ENCODE measurements around the gene SRSF5.
A peak's percentile ranks its signal among the peaks of the same experiment; 100 is the strongest.
"Not testable (repeated sequence)": the region's sequence is repeated elsewhere in the genome, so short reads cannot be mapped to it uniquely, and the experiment has no call there.

The SRSF5 gene

DNA sequence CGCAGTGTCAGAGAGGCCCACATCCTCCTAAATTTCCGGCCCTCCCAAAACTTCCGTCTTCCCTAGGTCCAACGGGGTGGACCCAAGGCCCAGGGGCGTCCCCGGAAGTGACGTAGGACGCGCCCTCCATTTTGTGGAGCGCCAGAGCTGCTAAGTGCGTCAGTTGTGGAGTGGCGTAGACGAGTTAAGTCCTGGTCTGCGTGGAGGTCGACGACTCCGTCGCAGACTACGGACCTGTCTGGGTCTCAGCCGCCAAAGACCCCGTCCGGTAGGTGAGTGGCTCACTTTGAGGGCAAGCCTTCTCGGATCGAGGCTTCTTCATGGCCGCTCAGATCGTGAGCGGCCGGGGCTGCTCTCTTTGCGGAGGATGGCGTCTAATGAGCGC lies at the start of gene SRSF5:
SRSF5 (plus strand) TSS at position 159 of the 385 bp plus-strand sequence. CDS start 1,015 bp downstream, outside the sequence.
- FAIRE-seq (peak; percentile 98), DNase-seq (ENCODE audit: insufficient read length, low spot score) (peak; percentile 70)

DNA sequence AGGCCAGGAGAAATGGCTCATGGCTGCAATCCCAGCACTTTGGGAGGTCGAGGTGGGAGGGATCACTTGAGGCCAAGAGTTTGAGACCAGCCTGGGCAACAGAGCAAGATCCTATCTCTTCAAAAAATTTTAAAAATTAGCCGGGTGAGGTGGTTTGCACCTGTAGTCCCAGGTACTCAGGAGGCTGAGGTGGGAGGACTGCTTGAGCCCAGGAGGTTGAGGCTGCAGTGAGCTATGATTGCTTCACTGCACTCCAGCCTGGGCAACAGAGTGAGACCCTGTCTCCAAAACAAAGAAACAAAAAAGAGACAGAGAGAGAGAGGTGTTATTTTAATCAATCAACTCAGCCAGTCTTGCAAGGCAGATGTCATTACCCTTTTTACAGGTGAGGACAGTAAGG lies 48.3 kb upstream of the SRSF5 start:
- not testable (repeated sequence) for FAIRE-seq; DNase-seq (ENCODE audit: insufficient read length, low spot score)

DNA sequence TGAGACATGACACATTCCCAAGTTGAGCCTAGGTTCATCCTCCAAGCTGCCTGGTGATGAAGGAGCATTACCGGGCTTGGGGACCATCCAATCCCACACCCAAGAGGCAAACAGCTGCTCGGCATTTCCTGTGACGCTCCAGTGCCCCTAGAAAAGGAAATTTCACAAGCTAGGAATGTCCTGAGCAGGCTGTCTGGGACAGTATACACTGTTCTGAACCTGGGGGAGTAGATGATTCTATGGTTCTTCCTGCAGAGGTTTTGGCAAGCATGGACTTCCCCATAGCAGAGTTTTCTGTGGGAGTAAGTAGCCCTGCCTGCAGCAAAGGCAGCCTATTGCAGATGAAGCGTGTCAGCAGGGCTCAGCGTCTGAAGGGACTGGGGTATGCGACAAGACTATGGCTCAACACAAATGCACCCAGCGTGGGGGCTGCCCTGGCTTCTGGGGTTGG lies 47.4 kb upstream of the SRSF5 start:
- FAIRE-seq: no peak

DNA sequence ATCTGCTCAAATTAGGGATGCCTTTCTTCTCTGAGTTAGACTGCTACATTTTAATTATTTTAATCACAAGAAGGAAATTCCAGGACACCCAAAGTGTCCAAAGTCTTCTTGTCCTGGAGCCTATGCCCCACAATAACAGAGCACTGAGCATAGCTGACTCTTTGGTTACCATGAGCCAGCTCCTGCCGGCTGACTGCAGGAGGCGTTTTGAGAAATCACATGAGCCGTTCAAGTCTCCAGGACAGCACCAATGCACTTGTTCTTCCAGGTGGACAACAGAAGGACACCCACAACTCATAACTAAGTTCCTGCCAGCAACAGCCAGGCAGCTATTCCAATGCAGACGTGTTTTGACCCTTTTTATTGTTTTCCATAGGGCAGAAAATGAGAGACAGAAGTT lies 46.0 kb upstream of the SRSF5 start:
- DNase-seq (ENCODE audit: insufficient read length, low spot score): no peak
- no peak for FAIRE-seq

More for the DNA sequence above, 47.4 kb upstream of the SRSF5 start:
- no peak for DNase-seq (ENCODE audit: insufficient read length, low spot score)

DNA sequence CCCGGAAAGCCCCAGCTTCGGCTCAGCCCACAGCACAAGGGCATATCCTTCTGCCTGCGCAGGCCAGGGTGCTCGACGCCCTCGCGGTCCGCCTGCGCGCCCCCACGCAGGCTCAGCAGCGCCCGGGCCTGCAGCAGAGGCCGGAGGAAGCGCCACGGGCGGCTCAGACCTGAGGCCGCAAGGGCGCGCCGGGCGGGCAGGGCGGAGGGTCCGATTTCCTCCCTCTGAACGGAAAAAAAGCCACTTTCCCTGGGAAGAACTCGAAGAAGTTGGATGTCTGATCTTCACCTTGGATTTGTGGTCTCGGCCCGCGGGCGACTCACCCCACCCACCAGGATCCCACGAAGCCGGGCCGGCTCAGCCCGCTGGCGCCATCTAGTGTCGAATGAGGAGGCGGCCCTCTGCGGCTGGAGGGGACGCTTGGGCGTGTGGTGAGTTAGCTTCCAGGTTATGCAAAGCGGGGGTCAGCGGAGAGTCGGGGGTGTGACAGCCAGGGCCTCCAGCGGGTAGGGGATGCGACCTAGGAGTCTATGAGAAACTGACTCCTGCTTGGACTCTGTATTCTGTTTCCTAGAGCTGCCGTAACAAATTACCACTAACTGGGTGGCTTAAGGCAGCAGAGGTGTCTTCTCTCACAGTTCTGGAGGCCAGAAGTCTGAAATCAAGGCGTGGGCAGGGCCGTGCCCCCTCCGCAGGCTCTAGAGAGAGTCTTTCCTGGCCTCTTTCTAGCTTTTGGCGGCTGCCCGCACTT lies 40.0 kb upstream of the SRSF5 start:
- DNase-seq (ENCODE audit: insufficient read length, low spot score) (peak; percentile 76), FAIRE-seq (peak; percentile 88)

DNA sequence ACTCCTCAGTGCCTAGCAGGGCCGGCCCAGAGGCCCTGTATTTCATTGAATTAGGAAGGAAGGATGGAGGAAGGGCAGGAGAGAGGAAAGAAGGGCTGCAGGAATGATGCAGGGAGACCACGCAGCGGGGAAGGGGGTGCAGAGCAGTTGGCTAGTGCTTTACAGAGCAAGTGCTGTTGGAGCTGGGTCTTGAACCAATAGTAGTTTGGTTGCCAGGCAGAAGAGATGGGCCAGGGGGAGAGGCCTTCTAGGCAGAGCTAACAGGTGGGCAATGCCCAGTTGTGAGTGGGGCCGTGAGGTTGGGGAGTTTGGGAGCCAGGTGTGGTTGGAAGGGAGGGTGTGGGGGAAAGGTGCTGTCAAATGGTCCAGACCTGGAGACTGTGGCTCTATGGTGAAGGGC lies 39.1 kb upstream of the SRSF5 start:
- no peak for DNase-seq (ENCODE audit: insufficient read length, low spot score)
- FAIRE-seq: no peak

DNA sequence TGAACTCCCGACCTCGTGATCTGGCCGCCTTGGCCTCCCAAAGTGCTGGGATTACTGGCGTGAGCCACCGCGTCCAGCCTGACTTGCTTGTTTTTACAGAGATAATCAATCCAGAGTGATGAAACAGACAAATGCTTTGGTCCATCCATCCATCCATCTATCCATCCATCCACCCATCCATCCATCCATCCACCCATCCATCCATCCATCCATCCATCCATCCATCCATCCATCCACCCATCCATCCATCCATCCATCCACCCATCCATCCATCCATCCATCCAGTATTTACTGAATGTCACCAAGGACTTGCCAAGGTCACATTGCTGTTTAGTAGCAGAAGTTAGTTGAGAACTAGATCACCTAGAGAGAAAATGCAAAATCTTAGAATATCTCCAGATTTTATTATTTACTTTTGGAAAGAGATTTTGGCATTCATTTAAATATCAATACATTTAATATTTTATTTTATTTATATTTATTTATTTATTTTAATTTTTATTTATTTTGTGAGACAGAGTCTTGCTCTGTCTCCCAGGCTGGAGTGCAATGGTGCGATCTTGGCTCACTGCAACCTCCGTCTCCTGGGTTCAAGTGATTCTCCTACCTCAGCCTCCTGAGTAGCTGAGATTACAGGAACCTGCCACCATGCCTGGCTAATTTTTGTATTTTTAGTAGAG lies 34.9 kb upstream of the SRSF5 start:
- DNase-seq (ENCODE audit: insufficient read length, low spot score); FAIRE-seq: not testable (repeated sequence)

DNA sequence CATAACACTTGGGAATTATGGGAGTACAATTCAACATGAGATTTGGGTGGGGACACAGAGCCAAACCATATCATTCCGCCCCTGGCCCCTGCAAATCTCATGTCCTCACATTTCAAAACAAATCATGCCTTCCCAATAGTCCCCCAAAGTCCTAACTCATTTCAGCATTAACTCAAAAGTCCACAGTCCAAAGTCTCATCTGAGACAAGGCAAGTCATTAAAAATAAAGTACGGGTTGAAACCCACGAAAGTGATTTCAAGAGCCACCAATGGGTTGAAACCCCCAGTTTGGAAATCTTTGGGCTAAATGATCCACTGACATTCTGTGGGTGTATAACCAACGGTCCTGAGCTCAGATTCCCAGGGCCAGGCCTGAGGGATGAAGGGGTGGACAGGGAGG lies 30.5 kb upstream of the SRSF5 start:
- DNase-seq (ENCODE audit: insufficient read length, low spot score); FAIRE-seq: not testable (repeated sequence)

DNA sequence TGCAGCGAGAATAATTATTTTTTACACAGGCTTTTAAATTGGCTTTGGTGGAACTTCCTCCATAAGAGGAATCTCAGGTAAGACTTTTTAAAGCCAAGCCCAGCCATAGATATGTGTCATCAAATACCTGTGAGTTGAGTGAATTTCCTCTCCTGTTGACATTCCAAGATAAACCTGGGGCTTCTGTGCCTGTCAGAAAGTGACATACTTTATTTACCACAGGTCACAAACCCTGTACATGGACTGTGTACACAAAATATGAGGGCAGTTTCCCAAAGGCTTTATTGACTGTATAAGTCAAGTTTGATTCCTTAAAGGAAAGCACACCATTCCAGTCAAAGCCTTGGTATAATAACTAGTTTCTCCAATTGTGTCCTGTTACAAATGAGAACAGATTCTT lies 25.9 kb upstream of the SRSF5 start:
- FAIRE-seq: no peak
- DNase-seq (ENCODE audit: insufficient read length, low spot score): no peak

DNA sequence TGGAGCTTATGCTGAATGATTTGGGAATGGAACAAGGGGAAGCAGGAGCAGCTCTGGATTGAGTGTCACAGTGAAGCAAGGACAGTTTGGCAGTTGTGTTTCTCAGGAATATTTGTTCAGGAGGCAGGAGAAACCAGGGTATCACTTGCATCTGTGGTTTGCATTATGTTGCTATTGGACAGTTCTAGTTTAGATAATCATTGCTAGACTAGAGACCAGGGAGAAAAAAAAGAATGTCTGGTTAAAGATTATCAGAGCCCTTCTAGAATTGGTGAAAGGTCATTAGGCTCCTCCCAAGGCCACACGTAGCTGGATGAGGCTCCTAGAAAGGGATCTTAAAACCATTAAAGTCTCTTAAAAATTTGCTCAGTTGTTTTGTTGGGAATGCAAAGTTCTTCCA lies 17.0 kb upstream of the SRSF5 start:
- FAIRE-seq (peak; percentile 82), DNase-seq (ENCODE audit: insufficient read length, low spot score) (no peak)

DNA sequence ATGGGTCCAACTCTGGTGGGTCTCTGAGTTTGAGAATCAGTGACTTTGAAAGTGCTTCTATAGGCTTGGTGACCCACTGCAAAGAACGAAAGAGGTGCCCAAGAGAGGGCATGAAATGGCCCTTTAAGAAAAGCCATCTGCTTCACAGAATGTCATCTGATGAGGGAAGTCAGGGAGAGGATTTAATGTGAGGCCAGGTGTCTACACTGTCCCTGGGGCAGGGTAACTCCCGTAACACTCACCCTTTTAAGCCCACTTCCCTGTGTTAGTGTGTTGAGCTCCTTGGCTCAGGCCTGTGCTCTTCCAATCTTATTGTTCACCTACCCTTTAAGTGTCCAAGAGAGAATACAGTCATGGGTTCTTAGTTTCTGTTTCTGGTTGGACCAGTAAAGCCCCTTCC lies 16.4 kb upstream of the SRSF5 start:
- no peak for FAIRE-seq

DNA sequence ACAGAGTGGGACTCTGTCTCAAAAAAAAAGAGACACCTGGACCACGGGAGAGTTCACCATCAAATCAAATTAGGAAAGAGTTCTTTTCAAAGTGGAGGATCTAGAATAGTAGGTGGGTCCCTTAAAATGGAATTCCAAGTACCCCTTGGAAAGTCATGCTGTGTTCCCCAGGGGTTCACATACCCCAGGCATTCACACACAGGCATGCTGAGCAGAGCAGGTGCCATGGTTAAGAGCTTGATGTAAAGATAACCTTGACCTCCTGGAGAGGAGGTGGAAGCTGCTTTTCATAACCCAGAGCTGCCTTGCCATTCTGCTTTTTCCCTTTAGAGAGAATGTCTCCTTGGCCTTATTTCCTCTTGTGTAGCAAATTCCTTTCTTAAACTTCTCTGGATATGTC lies 14.2 kb upstream of the SRSF5 start:
- DNase-seq (ENCODE audit: insufficient read length, low spot score) (no peak), FAIRE-seq (no peak)

More for the DNA sequence above, 16.4 kb upstream of the SRSF5 start:
- no peak for DNase-seq (ENCODE audit: insufficient read length, low spot score)

DNA sequence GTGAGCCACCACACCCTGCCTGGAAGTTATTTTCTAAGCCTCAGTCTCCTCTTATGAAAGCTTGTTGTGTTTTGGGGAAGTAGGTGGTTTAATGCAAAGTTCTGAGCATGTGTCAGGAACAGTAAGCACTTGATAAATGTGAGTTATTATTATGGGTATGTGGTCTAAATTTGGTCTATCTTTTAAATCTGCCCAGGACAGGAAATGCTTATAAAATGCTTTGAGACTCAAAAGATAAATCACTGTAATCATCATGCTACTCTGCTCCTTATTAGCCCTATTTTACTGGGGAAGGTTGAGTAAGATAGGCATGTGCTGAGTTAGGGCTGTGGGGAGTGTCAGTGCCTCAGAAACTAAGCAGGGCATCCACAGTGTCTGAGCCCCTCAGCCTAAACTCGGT lies 13.1 kb upstream of the SRSF5 start:
- no peak for DNase-seq (ENCODE audit: insufficient read length, low spot score)
- FAIRE-seq: no peak

DNA sequence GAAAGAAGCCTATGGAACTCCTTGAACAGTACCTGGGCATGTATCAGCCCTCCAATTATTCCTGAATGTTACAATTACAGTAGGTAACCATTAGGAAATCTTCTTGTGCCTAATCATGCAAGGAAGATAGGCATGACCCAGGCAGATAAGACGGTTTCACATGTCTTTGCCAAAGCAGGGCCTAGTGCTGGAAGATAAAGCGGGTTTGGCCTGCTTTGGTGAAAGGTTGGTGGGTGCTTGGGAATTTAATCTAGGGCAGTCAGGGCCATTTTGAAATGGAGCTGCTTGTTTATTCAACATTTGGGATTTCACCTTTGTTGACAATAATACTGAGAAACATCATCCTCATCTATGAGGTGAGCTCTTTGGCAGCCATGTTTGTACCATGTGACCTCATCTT lies 12.5 kb upstream of the SRSF5 start:
- FAIRE-seq: peak; percentile 18
- DNase-seq (ENCODE audit: insufficient read length, low spot score): no peak

DNA sequence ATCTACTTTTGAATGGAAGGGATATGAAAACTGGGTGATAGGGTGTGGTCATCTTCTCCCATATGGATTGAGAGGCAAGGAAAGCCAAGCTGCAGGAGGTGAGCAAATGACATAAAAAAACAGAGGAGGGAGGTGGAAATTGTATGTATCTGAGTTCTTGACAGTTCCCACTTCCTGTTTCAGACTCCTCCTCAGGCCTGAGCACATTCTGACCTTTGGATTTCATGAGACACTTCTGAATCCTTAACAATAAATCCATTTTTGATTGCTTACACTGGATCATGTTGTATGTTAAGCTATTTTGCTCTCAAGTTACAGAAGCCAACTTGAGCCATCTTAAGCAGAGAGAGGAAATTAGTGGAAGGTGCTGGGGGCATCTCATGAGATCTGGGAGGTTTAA lies 11.6 kb upstream of the SRSF5 start:
- no peak for FAIRE-seq
- DNase-seq (ENCODE audit: insufficient read length, low spot score): no peak

DNA sequence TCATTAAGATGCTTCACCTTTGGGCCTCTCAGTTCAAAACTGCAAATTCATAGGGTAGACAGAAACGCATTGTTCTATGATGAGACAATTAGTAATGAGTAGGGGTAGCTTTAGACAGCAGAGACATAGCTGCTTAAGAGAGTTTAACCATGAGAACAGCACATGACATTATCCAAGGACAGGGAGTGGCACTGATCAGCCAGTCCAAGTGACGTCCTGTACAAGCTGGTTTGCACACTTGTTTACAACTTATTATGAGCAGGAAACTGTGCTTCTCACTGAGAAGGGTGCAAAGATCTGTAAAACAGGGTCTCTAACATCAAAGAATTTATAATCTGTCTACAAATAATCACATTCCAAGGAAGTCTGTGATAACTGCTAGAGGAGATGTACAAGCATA lies 11.2 kb upstream of the SRSF5 start:
- FAIRE-seq (peak; percentile 28), DNase-seq (ENCODE audit: insufficient read length, low spot score) (no peak)

DNA sequence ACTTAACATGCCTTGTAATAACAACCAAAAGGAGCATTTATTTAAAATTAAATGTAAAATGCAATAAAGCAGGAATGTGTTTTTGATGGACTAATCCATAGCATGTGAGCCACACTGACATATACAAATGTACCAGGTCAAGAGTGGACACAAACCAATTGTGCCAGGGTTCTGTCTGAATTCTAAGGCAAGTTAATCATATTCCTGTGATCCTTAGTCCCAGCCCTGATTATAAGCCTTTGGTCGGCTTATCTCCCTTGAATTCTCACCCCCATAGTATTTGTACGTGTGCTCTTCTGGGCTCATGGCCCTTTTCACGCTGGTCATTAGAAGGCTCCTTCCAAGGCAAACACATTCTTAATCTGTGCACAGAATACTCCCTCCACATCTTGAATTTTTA lies 10.6 kb upstream of the SRSF5 start:
- FAIRE-seq (no peak), DNase-seq (ENCODE audit: insufficient read length, low spot score) (no peak)

DNA sequence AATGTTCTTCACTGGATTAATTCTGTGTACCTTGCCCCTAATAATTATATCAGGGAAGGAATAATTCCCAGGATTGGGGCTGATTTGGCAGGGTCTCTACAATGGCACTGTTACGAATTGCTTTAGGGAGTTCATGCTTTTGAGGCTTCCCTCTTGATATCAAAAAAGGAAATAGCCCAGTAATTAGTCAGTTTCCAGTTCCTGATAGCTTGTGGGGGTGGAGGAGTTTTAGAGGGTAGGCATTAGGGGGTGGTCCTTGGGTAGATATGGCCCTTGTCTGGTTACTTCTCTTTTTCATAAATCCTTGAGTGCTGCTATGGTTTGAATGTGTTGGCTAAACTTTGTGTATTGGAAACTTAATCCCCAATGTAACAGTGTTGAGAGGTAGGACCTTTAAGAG lies 6.1 kb upstream of the SRSF5 start:
- FAIRE-seq (no peak), DNase-seq (ENCODE audit: insufficient read length, low spot score) (no peak)

DNA sequence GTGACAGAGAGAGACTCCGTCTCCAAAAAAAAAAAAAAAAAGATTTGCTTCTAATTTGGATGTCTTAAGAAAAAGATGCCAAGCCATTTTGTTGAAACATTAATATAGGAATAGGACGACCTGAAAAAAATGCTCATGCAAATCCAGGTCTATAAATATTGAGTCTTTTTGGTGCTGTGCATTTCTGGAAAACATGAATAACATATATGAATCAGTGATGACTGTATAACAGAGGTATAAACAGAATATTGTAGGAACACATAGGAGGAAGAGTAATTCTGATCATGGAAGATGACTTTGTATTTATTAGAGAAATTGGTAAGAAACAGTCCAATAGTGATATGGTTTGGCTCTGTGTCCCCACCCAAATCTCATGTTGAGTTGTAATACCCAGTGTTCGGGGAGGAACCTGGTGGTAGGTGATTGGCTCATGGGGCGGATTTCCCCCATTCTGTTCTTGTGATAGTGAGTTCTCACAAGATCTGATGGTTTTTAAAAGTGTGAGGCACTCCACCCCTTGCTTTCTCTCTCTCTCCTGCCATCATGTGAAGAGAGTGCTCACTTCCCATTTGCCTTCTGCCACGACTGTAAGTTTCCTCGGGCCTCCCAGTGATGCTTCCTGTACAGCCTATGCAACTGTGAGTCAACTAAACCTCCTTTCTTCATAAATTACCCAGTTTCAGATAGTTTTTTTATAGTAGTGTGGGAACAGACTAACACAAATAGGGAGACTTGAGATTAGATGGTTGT lies 3.0 kb upstream of the SRSF5 start:
- FAIRE-seq (no peak), DNase-seq (ENCODE audit: insufficient read length, low spot score) (no peak)

DNA sequence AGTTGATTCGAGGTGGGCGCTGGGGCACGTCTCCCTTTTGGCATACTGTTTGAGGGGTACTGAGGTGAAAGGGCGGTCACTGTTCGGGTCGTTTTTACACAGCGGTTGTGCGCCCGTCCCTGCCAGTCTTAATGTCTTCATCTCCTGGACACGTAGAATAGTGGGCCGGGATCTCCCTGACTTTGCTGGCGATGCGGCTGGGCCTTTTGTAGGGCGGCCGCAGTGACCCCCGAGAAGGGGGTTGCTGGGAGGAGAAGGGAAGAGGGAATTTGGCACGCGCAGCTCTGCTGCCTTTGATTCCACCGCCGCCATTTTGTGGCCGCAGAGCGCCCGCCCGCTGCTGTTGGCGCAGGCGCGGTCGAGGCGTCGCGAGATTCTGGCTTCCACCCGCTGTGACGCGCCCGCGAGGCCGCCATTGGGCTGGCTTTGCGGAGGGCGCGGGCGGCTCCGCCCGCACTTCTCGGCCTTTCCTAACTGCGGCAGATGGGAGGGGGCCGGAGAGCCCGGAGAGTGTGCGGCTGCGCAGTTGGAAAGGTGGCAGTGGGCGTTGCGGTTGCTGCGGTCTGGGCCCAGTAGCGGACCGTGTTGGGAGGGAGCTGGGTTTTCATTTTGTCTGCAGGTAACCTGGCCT lies 542 bp downstream of the SRSF5 start:
- DNase-seq (ENCODE audit: insufficient read length, low spot score) (peak; percentile 68), FAIRE-seq (peak; percentile 86)

DNA sequence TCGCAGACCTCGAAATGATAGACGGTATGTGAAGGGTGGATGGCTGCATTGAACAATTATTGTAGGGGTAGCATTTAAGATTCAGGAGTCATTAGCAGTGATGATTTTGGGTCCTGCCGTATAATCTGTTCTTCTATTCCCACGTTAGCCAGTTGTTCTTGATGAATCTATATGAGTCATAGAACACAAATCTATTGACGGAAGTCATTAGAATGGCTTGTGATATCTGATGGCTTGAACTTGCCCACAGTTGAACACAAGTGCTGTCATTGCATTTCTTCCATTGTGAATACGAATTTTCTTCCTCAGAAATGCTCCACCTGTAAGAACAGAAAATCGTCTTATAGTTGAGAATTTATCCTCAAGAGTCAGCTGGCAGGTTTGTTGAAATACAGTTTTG lies 1.9 kb downstream of the SRSF5 start:
- FAIRE-seq (peak; percentile 65), DNase-seq (ENCODE audit: insufficient read length, low spot score) (no peak)

All from GM19239 (cell line).